ENCODE results near the gene PNMA6F.

Gene PNMA6F

DNA sequence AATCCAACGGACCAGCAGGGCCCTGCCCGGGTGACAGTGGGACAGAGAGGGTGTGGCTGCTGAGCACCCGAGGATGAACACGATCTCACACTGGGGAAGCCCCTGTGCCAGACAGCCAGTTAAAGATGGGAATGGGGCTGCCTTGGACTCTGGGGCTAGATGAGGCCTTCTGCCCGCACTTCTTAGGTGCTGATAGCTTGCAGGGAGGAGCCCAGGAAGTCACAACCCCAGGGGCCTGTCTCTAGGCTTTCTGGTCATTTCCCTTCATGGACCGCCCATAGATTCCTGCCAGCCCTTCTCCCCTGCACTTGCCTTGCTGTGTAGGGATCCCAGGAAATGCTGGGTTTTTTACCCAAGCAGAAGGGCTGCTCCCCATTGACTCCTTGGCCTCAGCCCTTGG, 18.5 kb upstream of the PNMA6F start:
- Histone ChIP-seq H3K4me3 (ENCODE audit: low read length) (no peak overlapping the region), H3F3A (ENCODE audit: insufficient read depth, low read length) (peaks cover 14% of the 10 kb centered on the region), H3K79me2 (ENCODE audit: low read length) (peaks cover 92% of the 10 kb centered on the region), H3K27ac (ENCODE audit: low read length) (no peak overlapping the region), H3K9me3 (replicated peaks; ENCODE audit: insufficient read depth, low read length) (no peaks in the 10 kb centered on the region), H4K20me1 (ENCODE audit: insufficient read depth, low read length) (no peaks in the 10 kb centered on the region; the same call in 1 of the 2 replicates), H3K4me1 (ENCODE audit: low read length) (peaks cover 25% of the 10 kb centered on the region), H3K9ac (ENCODE audit: low read length) (no peak overlapping the region), H3K27me3 (replicated peaks; ENCODE audit: insufficient read depth, low read length) (no peaks in the 10 kb centered on the region), H3K9me2 (replicated peaks; ENCODE audit: insufficient read depth, low read length) (no peaks in the 10 kb centered on the region), H2AFZ (ENCODE audit: low read length) (no peak overlapping the region), H3K4me2 (ENCODE audit: low read depth, low read length) (no peak overlapping the region), H3K36me3 (replicated peaks; ENCODE audit: insufficient read depth, low read length) (peaks cover 15% of the 10 kb centered on the region; the same call in 1 of the 2 replicates)
- no peak for DNase-seq
- no peak for TF ChIP-seq EZH2phosphoT487 (IDR thresholded peaks at IDR 0.05; ENCODE audit: low read length)
- TF ChIP-seq EZH2 (optimal IDR thresholded peaks at IDR 0.05; ENCODE audit: low read depth, low read length): no peak
- TF ChIP-seq CTCF (IDR thresholded peaks at IDR 0.05; ENCODE audit: low read length): no peak

- Histone ChIP-seq H3F3A (ENCODE audit: insufficient read depth, low read length) (peaks cover 15% of the 10 kb centered on the region), H4K20me1 (ENCODE audit: insufficient read depth, low read length) (no peaks in the 10 kb centered on the region; the same call in 1 of the 2 replicates), H3K27me3 (replicated peaks; ENCODE audit: insufficient read depth, low read length) (no peaks in the 10 kb centered on the region), H2AFZ (ENCODE audit: low read length) (no peak overlapping the region), H3K4me3 (ENCODE audit: low read length) (no peak overlapping the region), H3K4me1 (ENCODE audit: low read length) (peaks cover 25% of the 10 kb centered on the region), H3K4me2 (ENCODE audit: low read depth, low read length) (no peak overlapping the region), H3K27ac (ENCODE audit: low read length) (no peak overlapping the region), H3K9me2 (replicated peaks; ENCODE audit: insufficient read depth, low read length) (no peaks in the 10 kb centered on the region), H3K9ac (ENCODE audit: low read length) (no peak overlapping the region), H3K79me2 (ENCODE audit: low read length) (peaks cover 95% of the 10 kb centered on the region), H3K36me3 (replicated peaks; ENCODE audit: insufficient read depth, low read length) (peaks cover 15% of the 10 kb centered on the region; the same call in 1 of the 2 replicates), H3K9me3 (replicated peaks; ENCODE audit: insufficient read depth, low read length) (no peaks in the 10 kb centered on the region)
- TF ChIP-seq CTCF (IDR thresholded peaks at IDR 0.05; ENCODE audit: low read length) (no peak), EZH2 (optimal IDR thresholded peaks at IDR 0.05; ENCODE audit: low read depth, low read length) (no peak), EZH2phosphoT487 (IDR thresholded peaks at IDR 0.05; ENCODE audit: low read length) (no peak)
- no peak for DNase-seq
Observed at GRCh38 chrX:153339662-153340061, 18.1 kb upstream of the PNMA6F start.

GRCh38 chrX:153338836-153339235, 17.3 kb upstream of the PNMA6F start:
- Histone ChIP-seq H3K27me3 (replicated peaks; ENCODE audit: insufficient read depth, low read length) (no peaks in the 10 kb centered on the region), H4K20me1 (ENCODE audit: insufficient read depth, low read length) (no peaks in the 10 kb centered on the region; the same call in 1 of the 2 replicates), H2AFZ (ENCODE audit: low read length) (no peak overlapping the region), H3K4me1 (ENCODE audit: low read length) (peaks cover 25% of the 10 kb centered on the region), H3F3A (ENCODE audit: insufficient read depth, low read length) (peaks cover 15% of the 10 kb centered on the region), H3K4me2 (ENCODE audit: low read depth, low read length) (no peak overlapping the region), H3K9me3 (replicated peaks; ENCODE audit: insufficient read depth, low read length) (no peaks in the 10 kb centered on the region), H3K79me2 (ENCODE audit: low read length) (peaks cover 93% of the 10 kb centered on the region), H3K27ac (ENCODE audit: low read length) (no peak overlapping the region), H3K9me2 (replicated peaks; ENCODE audit: insufficient read depth, low read length) (no peaks in the 10 kb centered on the region), H3K36me3 (replicated peaks; ENCODE audit: insufficient read depth, low read length) (peaks cover 15% of the 10 kb centered on the region; the same call in 1 of the 2 replicates), H3K4me3 (ENCODE audit: low read length) (no peak overlapping the region), H3K9ac (ENCODE audit: low read length) (no peak overlapping the region)
- TF ChIP-seq EZH2phosphoT487 (IDR thresholded peaks at IDR 0.05; ENCODE audit: low read length) (no peak), EZH2 (optimal IDR thresholded peaks at IDR 0.05; ENCODE audit: low read depth, low read length) (no peak), CTCF (IDR thresholded peaks at IDR 0.05; ENCODE audit: low read length) (no peak)
- no peak for DNase-seq

Data from MM.1S (cell line).